HFF-Myc (cell line): ENCODE results near the gene PARN.
A peak's percentile ranks its signal among the peaks of the same experiment; 100 is the strongest.
"Not testable (repeated sequence)": the region's sequence is repeated elsewhere in the genome, so short reads cannot be mapped to it uniquely, and the experiment has no call there.

Source experiments
- DNase-seq: peaks from one replicate; pipeline ENCODE4 v3.0.0-alpha.2; 2011; ENCODE audit warnings: low read depth; ENCODE audit errors: extremely low read depth
- H3K4me3 ChIP-seq: replicated peaks from 2 replicates; pipeline ENCODE4 v1.5.1; 2011; ENCODE audit warnings: low read depth, mild to moderate bottlenecking, control low read depth, low read length
- TF ChIP-seq, protein P1 (sequence below): IDR thresholded peaks from 2 replicates; pipeline ENCODE4 v1.5.1; 2012; ENCODE audit warnings: mild to moderate bottlenecking, low read depth, low read length, control low read depth; ENCODE audit errors: missing control alignments

PARN gene

DNA sequence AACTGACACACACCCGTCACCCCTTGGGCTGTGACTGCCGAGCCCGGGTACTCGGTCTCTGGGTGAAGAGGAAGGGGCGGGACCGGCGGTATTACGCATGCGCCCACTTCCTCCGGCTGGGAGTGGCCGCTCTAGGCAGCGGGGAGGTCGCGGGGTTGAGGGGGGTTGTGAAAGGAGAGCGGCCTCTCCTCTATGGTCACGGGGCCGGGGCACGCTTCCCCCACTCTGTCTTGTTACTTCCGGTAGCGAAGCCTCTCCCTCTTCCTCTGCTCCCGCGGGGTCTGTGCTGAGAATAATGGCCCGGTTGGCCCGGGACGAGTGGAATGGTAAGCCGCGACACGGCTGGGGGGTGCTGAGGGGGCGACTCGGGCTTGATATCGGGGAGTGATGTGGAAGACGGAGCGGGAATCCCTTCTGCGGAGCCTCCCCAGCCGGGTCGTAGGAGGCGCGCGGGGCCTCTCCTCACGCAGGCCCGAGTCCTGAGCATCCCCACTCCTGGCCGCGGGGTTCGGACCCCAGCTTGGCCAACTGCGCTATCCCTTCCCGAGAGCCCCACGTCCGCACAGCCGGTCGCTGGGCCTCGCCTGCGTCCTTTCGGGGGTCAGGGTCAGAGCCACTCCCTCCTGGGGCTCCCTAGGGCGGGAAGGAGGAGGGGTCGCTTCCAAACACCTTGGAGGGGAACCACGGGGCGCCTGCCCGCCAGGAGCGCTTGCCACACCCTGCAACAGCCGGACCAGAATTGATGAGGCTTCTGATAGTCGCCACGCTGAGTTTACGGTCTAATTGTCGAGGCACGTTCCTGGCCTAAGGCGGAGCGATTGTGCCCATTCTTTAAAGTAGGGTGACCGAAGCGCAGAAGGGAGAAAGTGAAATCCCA is 2.9 kb upstream of the PARN start, which contains the start of gene BFAR:
Gene BFAR, plus strand, starts transcription at position 259 of the 877 bp plus-strand sequence. CDS start 11,396 bp downstream, outside the sequence.
- peak; percentile 84 for DNase-seq
- H3K4me3 ChIP-seq = peak within 1 kb of the TSS; percentile 82
- TF ChIP-seq, protein P1, sequence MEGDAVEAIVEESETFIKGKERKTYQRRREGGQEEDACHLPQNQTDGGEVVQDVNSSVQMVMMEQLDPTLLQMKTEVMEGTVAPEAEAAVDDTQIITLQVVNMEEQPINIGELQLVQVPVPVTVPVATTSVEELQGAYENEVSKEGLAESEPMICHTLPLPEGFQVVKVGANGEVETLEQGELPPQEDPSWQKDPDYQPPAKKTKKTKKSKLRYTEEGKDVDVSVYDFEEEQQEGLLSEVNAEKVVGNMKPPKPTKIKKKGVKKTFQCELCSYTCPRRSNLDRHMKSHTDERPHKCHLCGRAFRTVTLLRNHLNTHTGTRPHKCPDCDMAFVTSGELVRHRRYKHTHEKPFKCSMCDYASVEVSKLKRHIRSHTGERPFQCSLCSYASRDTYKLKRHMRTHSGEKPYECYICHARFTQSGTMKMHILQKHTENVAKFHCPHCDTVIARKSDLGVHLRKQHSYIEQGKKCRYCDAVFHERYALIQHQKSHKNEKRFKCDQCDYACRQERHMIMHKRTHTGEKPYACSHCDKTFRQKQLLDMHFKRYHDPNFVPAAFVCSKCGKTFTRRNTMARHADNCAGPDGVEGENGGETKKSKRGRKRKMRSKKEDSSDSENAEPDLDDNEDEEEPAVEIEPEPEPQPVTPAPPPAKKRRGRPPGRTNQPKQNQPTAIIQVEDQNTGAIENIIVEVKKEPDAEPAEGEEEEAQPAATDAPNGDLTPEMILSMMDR = no peak

DNA sequence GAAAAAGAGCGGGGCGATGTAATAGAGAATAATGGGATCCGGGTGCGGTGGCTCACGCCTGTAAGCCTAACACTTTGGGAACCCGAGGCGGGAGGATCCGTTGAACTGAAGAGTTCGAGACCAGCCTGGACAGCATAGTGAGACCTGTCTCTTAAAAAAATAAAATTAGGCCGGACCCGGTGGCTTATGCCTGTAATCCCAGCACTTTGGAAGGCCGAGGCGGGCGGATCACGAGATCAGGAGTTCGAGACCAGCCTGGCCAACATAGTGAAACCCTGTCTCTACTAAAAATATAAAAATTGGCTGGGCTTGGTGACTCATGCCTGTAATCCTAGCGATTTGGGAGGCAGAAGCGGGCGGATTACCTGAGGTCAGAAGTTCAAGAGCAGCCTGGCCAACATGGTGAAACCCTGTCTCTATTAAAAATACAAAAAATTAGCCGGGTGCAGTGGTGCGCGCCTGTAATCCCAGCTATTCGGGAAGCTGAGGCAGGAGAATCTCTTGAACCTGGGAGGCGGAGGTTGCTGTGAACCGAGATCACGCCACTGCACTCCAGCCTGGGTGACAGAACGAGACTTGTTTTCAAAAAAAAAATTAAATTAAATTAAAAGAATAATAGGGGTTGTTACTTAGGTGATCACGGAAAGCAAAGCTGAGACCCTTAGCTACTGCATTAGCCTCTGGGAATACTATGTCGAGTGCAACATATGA is 715 bp upstream of the PARN start:
- DNase-seq = not testable (repeated sequence)
- H3K4me3 ChIP-seq = peak overlapping the region; percentile 68

DNA sequence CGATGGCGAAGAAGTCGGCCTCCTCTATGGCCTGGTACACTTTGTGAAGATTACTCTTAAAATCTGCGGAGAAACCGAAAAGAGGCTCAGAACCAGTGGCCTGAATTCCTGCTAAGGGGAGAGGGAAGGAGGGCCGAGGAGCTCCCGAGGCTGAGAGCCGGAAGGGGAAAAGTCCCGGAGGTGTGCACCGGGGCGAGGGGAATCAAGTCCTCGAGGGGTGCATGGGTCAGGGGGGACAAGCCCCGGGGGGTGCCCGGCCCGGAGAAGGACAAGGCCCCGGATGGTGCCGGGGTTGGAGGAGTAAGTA is 495 bp downstream of the PARN start:
- DNase-seq = no peak

DNA sequence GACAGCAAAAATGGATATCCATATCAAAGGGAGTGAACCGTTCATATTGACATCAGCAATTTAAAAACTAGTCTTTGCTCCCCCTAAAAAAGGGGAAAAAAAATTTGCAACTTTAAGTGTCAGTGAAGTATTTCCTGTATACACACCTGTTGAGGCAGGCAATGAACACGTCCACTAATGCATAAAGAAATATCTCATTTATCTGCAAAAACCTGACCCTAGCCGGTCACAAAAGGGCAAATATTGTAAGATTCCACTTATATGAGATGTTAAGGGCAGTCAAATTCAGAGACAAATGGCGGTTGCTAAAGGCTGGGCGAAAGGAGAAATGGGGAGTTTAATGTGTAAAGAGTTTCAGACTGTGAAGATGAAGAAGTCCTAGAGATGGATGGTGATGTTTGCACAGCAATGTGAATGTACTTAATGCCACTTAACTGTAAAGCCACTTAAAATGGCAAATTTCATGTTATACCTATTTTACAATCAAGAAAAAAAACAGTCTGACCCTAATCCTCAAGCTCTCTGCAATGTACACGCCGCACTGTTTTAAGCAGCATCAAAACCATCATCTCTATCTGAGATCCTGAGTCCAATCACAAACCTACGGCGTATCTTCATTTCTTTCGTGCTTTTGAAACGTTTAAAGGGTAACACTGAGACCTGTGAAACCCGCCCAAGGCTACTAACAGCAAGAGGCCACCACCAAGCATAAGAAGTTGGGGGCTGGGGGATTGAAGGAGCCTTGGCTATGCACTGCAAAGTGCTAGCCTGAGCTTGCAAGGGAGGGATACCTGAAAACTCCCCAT is 1.1 kb downstream of the PARN start:
- TF ChIP-seq, protein P1 = no peak
- DNase-seq = no peak
- H3K4me3 ChIP-seq = peak overlapping the region; percentile 68

More for the DNA sequence above, 495 bp downstream of the PARN start:
- peak overlapping the region; percentile 68 for H3K4me3 ChIP-seq
- TF ChIP-seq, protein P1 = no peak

DNA sequence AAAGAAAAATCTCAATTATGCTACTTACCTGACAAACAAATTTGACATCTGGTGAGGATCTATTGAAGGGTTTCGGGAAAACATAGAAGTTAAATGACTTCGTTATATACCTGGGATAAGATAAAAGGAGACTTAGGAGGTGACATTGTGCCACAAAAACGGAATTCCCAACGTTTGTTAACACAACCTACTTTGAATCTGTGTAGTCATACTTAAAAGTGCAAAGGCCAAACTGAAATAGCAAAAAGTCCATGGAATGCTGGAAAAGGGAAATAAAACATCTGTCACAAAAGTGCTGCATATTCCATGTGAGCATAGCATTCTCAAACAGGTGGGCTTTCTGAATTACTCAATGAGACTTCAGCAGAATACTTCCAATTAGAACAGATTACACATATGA is 3.0 kb downstream of the PARN start:
- DNase-seq = no peak
- TF ChIP-seq, protein P1 = no peak
- H3K4me3 ChIP-seq = no peak overlapping the region

DNA sequence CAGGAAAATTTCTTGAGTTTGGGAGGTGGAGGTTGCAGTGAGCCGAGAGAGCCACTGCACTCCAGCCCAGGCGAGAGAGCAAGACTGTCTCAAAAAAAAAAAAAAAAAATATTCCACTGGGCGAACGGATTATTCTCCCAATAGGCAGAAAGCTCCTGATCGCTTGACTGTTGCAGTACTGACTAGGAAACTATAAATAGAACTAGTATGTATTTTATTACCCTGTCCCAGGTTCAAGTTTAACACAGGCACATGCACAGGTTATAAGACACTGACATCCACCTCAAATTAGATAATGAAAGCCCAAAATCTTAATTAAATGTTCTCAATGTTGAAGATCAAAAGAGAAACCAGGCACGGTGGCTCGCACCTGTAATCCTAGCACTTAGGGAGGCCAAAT is 11.5 kb downstream of the PARN start:
- no peak for DNase-seq
- H3K4me3 ChIP-seq = no peak overlapping the region
- TF ChIP-seq, protein P1 = no peak
